SJCRH30 (cell line): ENCODE measurements around the gene KIF13A. TPM values are rescaled to one million over a fixed set of nuclear protein-coding genes. Genes with fewer than 3 reads are reported as not detected.
"Not testable (repeated sequence)": the region's sequence is repeated elsewhere in the genome, so short reads cannot be mapped to it uniquely, and the experiment has no call there.

Experiments used
- DNase-seq, 2 experiments: peaks; one replicate each; pipeline ENCODE4 v3.0.0-alpha.2; 2015 to 2020
- H3K27ac ChIP-seq: fragments of 250-450 bp; sonication (Bioruptor Pico); 2 replicates; pipeline ENCODE4 v1.5.1; 2020; ENCODE audit warnings: mild to moderate bottlenecking, moderate library complexity
- H3K27me3 ChIP-seq: fragments of 250-450 bp; sonication (Bioruptor Pico); 2 replicates; pipeline ENCODE4 v1.5.1; 2020; ENCODE audit warnings: mild to moderate bottlenecking, moderate library complexity
- H3K36me3 ChIP-seq: fragments of 250-450 bp; sonication (Bioruptor Pico); 2 replicates; pipeline ENCODE4 v1.5.1; 2020; ENCODE audit warnings: mild to moderate bottlenecking, moderate library complexity
- H3K4me1 ChIP-seq: fragments of 250-450 bp; sonication (Bioruptor Pico); 2 replicates; pipeline ENCODE4 v1.5.1; 2020; ENCODE audit warnings: mild to moderate bottlenecking, moderate library complexity
- H3K4me3 ChIP-seq: fragments of 250-450 bp; sonication (Bioruptor Pico); 2 replicates; pipeline ENCODE4 v1.5.1; 2020; ENCODE audit warnings: mild to moderate bottlenecking, moderate library complexity
- H3K9me3 ChIP-seq: fragments of 250-450 bp; sonication (Bioruptor Pico); replicated peaks from 2 replicates; pipeline ENCODE4 v1.5.1; 2020; ENCODE audit warnings: mild to moderate bottlenecking, moderate library complexity
- total RNA-seq: library from RNA; depleted of rRNA; stranded (reverse); fragments of >200 nt; shearing (Covaris generic); gene quantifications from 2 replicates; pipeline ENCODE4 v1.2.3, GENCODE V29; 2014

KIF13A gene
- total RNA-seq, 1 experiment from 2014 or later: 13.3 TPM

GRCh38 chr6:17985934-17986655 lies 1.3 kb downstream of the KIF13A start:
- Histone ChIP-seq H3K27me3 (no peaks in the 10 kb centered on the region), H3K4me3 (peak overlapping the region; percentile 82), H3K36me3 (no peaks in the 10 kb centered on the region), H3K9me3 (no peaks in the 10 kb centered on the region), H3K27ac (peak overlapping the region; percentile 60), H3K4me1 (peaks cover 12% of the 10 kb centered on the region)
- DNase-seq: no peak

GRCh38 chr6:17984812-17985670 lies 2.4 kb downstream of the KIF13A start:
- DNase-seq: peak in 1 of 2 experiments; percentile 27

GRCh38 chr6:17984399-17984798 lies 3.0 kb downstream of the KIF13A start:
- peaks cover 12% of the 10 kb centered on the region for H3K4me1 ChIP-seq
- no peaks in the 10 kb centered on the region for H3K9me3 ChIP-seq
- H3K27me3 ChIP-seq: no peaks in the 10 kb centered on the region
- DNase-seq: no peak
- H3K4me3 ChIP-seq: no peak overlapping the region
- no peaks in the 10 kb centered on the region for H3K36me3 ChIP-seq
- no peak overlapping the region for H3K27ac ChIP-seq

More at GRCh38 chr6:17984812-17985670, 2.4 kb downstream of the KIF13A start:
- Histone ChIP-seq H3K27me3 (no peaks in the 10 kb centered on the region), H3K4me3 (peak overlapping the region; percentile 15; the same call in 1 of the 2 replicates), H3K36me3 (no peaks in the 10 kb centered on the region), H3K9me3 (no peaks in the 10 kb centered on the region), H3K27ac (no peak overlapping the region), H3K4me1 (peaks cover 12% of the 10 kb centered on the region)

GRCh38 chr6:17983730-17984129 lies 3.7 kb downstream of the KIF13A start:
- no peak overlapping the region for H3K4me3 ChIP-seq
- no peaks in the 10 kb centered on the region for H3K9me3 ChIP-seq

GRCh38 chr6:17980329-17980728 lies 7.1 kb downstream of the KIF13A start:
- H3K27ac ChIP-seq: no peak overlapping the region
- no peak for DNase-seq

More at GRCh38 chr6:17983730-17984129, 3.7 kb downstream of the KIF13A start:
- Histone ChIP-seq H3K4me1 (peaks cover 12% of the 10 kb centered on the region), H3K27ac (no peak overlapping the region), H3K27me3 (no peaks in the 10 kb centered on the region), H3K36me3 (no peaks in the 10 kb centered on the region)
- DNase-seq: no peak

GRCh38 chr6:17979479-17979878 lies 8.0 kb downstream of the KIF13A start:
- no peaks in the 10 kb centered on the region; the same call in 1 of the 2 replicates for H3K4me1 ChIP-seq
- no peaks in the 10 kb centered on the region for H3K9me3 ChIP-seq
- no peak overlapping the region for H3K27ac ChIP-seq
- H3K4me3 ChIP-seq: no peak overlapping the region
- no peak for DNase-seq
- no peaks in the 10 kb centered on the region for H3K27me3 ChIP-seq
- no peaks in the 10 kb centered on the region for H3K36me3 ChIP-seq

More at GRCh38 chr6:17980329-17980728, 7.1 kb downstream of the KIF13A start:
- Histone ChIP-seq H3K36me3 (no peaks in the 10 kb centered on the region), H3K27me3 (no peaks in the 10 kb centered on the region), H3K4me3 (no peak overlapping the region), H3K4me1 (peaks cover 3% of the 10 kb centered on the region; the same call in 1 of the 2 replicates), H3K9me3 (no peaks in the 10 kb centered on the region)

- not testable (repeated sequence) for H3K36me3 ChIP-seq, H3K4me1 ChIP-seq, H3K27me3 ChIP-seq
Measured at GRCh38 chr6:17976258-17976657, 11.2 kb downstream of the KIF13A start.

GRCh38 chr6:17974570-17975368 lies 12.7 kb downstream of the KIF13A start:
- no peak for DNase-seq
- no peak overlapping the region for H3K4me3 ChIP-seq
- no peak overlapping the region for H3K27ac ChIP-seq
- H3K4me1 ChIP-seq: no peaks in the 10 kb centered on the region; the same call in 1 of the 2 replicates
- no peaks in the 10 kb centered on the region for H3K27me3 ChIP-seq
- H3K9me3 ChIP-seq: no peaks in the 10 kb centered on the region
- no peaks in the 10 kb centered on the region for H3K36me3 ChIP-seq

More at GRCh38 chr6:17976258-17976657, 11.2 kb downstream of the KIF13A start:
- DNase-seq, H3K4me3 ChIP-seq, H3K9me3 ChIP-seq, H3K27ac ChIP-seq: not testable (repeated sequence)

GRCh38 chr6:17972978-17973622 lies 14.3 kb downstream of the KIF13A start:
- Histone ChIP-seq H3K4me1 (no peaks in the 10 kb centered on the region; the same call in 1 of the 2 replicates), H3K27ac (no peak overlapping the region)

GRCh38 chr6:17972074-17972952 lies 15.1 kb downstream of the KIF13A start:
- Histone ChIP-seq H3K9me3 (no peaks in the 10 kb centered on the region), H3K27me3 (no peaks in the 10 kb centered on the region), H3K4me1 (no peaks in the 10 kb centered on the region), H3K36me3 (no peaks in the 10 kb centered on the region), H3K4me3 (no peak overlapping the region), H3K27ac (no peak overlapping the region)
- no peak for DNase-seq

More at GRCh38 chr6:17972978-17973622, 14.3 kb downstream of the KIF13A start:
- Histone ChIP-seq H3K9me3 (no peaks in the 10 kb centered on the region), H3K4me3 (no peak overlapping the region), H3K27me3 (no peaks in the 10 kb centered on the region), H3K36me3 (no peaks in the 10 kb centered on the region)
- no peak for DNase-seq

GRCh38 chr6:17971128-17972073 lies 16.0 kb downstream of the KIF13A start:
- Histone ChIP-seq H3K27me3 (no peaks in the 10 kb centered on the region), H3K4me3 (no peak overlapping the region), H3K9me3 (no peaks in the 10 kb centered on the region), H3K36me3 (no peaks in the 10 kb centered on the region), H3K4me1 (no peaks in the 10 kb centered on the region), H3K27ac (no peak overlapping the region)
- DNase-seq: no peak

GRCh38 chr6:17968876-17969275 lies 18.6 kb downstream of the KIF13A start:
- Histone ChIP-seq H3K36me3 (no peaks in the 10 kb centered on the region), H3K27ac (no peak overlapping the region), H3K27me3 (no peaks in the 10 kb centered on the region), H3K9me3 (no peaks in the 10 kb centered on the region), H3K4me1 (peaks cover 20% of the 10 kb centered on the region), H3K4me3 (no peak overlapping the region)
- DNase-seq: no peak
